ENCODE results near the gene TRIM24. TPM values are rescaled to one million over a fixed set of nuclear protein-coding genes. Genes with fewer than 3 reads are reported as not detected.

The TRIM24 gene
- total RNA-seq, 1 experiment from 2014 or later, result 29.8 TPM

GRCh38 chr7:138520742-138521141 lies 60.7 kb downstream of the TRIM24 start:
- no peaks in the 10 kb centered on the region for H3K27me3 Mint-ChIP-seq (ENCODE audit: unreplicated experiment)
- TF ChIP-seq, protein P1, sequence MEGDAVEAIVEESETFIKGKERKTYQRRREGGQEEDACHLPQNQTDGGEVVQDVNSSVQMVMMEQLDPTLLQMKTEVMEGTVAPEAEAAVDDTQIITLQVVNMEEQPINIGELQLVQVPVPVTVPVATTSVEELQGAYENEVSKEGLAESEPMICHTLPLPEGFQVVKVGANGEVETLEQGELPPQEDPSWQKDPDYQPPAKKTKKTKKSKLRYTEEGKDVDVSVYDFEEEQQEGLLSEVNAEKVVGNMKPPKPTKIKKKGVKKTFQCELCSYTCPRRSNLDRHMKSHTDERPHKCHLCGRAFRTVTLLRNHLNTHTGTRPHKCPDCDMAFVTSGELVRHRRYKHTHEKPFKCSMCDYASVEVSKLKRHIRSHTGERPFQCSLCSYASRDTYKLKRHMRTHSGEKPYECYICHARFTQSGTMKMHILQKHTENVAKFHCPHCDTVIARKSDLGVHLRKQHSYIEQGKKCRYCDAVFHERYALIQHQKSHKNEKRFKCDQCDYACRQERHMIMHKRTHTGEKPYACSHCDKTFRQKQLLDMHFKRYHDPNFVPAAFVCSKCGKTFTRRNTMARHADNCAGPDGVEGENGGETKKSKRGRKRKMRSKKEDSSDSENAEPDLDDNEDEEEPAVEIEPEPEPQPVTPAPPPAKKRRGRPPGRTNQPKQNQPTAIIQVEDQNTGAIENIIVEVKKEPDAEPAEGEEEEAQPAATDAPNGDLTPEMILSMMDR (IDR thresholded peaks at IDR 0.05; ENCODE audit: unreplicated experiment), result no peak
- no peak for DNase-seq
- BruUV-seq (replicated peaks), result no TSS peak
- CTCF ChIA-PET, result no interaction called here
- H3K9me3 Mint-ChIP-seq (ENCODE audit: low read depth, unreplicated experiment), result peaks cover 10% of the 10 kb centered on the region
- no peak overlapping the region for H3K4me3 Mint-ChIP-seq (ENCODE audit: low read depth, unreplicated experiment)
- intact Hi-C loops (cut with micrococcal nuclease; ENCODE audit: unreplicated experiment), result no loop called here
- no peak overlapping the region for H3K27ac Mint-ChIP-seq (ENCODE audit: unreplicated experiment)
- no peaks in the 10 kb centered on the region for H3K4me1 Mint-ChIP-seq (ENCODE audit: low read depth, unreplicated experiment)
- peaks cover 25% of the 10 kb centered on the region for H3K36me3 Mint-ChIP-seq (ENCODE audit: insufficient read depth, unreplicated experiment)

GRCh38 chr7:138521837-138522461 lies 61.9 kb downstream of the TRIM24 start:
- intact Hi-C loops (cut with micrococcal nuclease; ENCODE audit: unreplicated experiment), result no loop called here
- BruUV-seq (replicated peaks), result no TSS peak
- no peak for DNase-seq
- Mint-ChIP-seq H3K27me3 (ENCODE audit: unreplicated experiment) (no peaks in the 10 kb centered on the region), H3K9me3 (ENCODE audit: low read depth, unreplicated experiment) (peaks cover 12% of the 10 kb centered on the region), H3K27ac (ENCODE audit: unreplicated experiment) (no peak overlapping the region), H3K36me3 (ENCODE audit: insufficient read depth, unreplicated experiment) (peaks cover 33% of the 10 kb centered on the region), H3K4me3 (ENCODE audit: low read depth, unreplicated experiment) (no peak overlapping the region), H3K4me1 (ENCODE audit: low read depth, unreplicated experiment) (no peaks in the 10 kb centered on the region)
- CTCF ChIA-PET, result no interaction called here
- TF ChIP-seq, protein P1 (IDR thresholded peaks at IDR 0.05; ENCODE audit: unreplicated experiment), result no peak

- Mint-ChIP-seq H3K27ac (ENCODE audit: unreplicated experiment) (no peak overlapping the region), H3K4me1 (ENCODE audit: low read depth, unreplicated experiment) (no peaks in the 10 kb centered on the region), H3K27me3 (ENCODE audit: unreplicated experiment) (no peaks in the 10 kb centered on the region), H3K9me3 (ENCODE audit: low read depth, unreplicated experiment) (peaks cover 12% of the 10 kb centered on the region), H3K36me3 (ENCODE audit: insufficient read depth, unreplicated experiment) (peaks cover 30% of the 10 kb centered on the region), H3K4me3 (ENCODE audit: low read depth, unreplicated experiment) (no peak overlapping the region)
- no TSS peak for BruUV-seq (replicated peaks)
- intact Hi-C loops (cut with micrococcal nuclease; ENCODE audit: unreplicated experiment), result no loop called here
- CTCF ChIA-PET, result interaction anchor here (0.5 kb wide), 1 partner anchor 47 kb away, joined by 3 read pairs; no protein-coding TSS in a partner anchor
- TF ChIP-seq, protein P1 (IDR thresholded peaks at IDR 0.05; ENCODE audit: unreplicated experiment), result no peak
- no peak for DNase-seq
Observed at GRCh38 chr7:138524259-138524658, 64.2 kb downstream of the TRIM24 start.

- peaks cover 30% of the 10 kb centered on the region for H3K36me3 Mint-ChIP-seq (ENCODE audit: insufficient read depth, unreplicated experiment)
- H3K9me3 Mint-ChIP-seq (ENCODE audit: low read depth, unreplicated experiment), result peaks cover 10% of the 10 kb centered on the region
- no peak overlapping the region for H3K27ac Mint-ChIP-seq (ENCODE audit: unreplicated experiment)
- no peaks in the 10 kb centered on the region for H3K27me3 Mint-ChIP-seq (ENCODE audit: unreplicated experiment)
- TF ChIP-seq, protein P1 (IDR thresholded peaks at IDR 0.05; ENCODE audit: unreplicated experiment), result no peak
- BruUV-seq (replicated peaks), result no TSS peak
- intact Hi-C loops (cut with micrococcal nuclease; ENCODE audit: unreplicated experiment), result no loop called here
- DNase-seq, result no peak
- H3K4me3 Mint-ChIP-seq (ENCODE audit: low read depth, unreplicated experiment), result no peak overlapping the region
- CTCF ChIA-PET, result no interaction called here
- no peaks in the 10 kb centered on the region for H3K4me1 Mint-ChIP-seq (ENCODE audit: low read depth, unreplicated experiment)
Observed at GRCh38 chr7:138525757-138526156, 65.7 kb downstream of the TRIM24 start.
